Measurements from ENCODE around the gene SNX4.

DNA sequence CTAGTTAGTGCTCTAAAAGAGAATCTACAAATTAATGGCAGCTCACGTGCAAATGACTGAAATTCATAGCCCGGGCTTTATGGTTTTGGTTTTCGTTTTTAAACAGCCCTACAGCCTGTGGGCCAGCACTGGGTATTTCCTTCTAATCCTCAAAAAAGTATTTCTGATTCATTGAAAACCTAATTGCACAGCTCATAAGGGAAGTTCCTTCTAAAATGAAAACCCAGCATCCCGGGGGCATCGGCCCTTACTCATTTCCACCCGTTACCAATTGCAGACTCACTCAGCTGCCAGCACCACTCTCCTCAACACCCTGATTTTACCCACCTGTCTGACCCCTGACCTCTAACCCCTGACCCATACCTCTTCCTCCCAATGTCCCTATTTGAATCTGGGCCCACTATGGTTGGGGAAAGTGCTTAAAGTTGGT is 85.4 kb downstream of the SNX4 start:
- TF ChIP-seq TEAD4 (IDR thresholded peaks at IDR 0.05; ENCODE audit: low read depth, low read length) (no peak), RAD21 (IDR thresholded peaks at IDR 0.05 in 1 of 2, conservative IDR thresholded peaks at IDR 0.05 in 1 of 2; ENCODE audit: low read depth in 2 of 2, low read length in 2 of 2) (no peak), POLR2A (IDR thresholded peaks at IDR 0.05; ENCODE audit: control extremely low read depth in 1 of 2, low read depth in 2 of 2, low read length in 2 of 2) (no peak), RFX5 (IDR thresholded peaks at IDR 0.05; ENCODE audit: borderline replicate concordance, low read depth, low read length) (no peak)
- TF ChIP-seq, protein P1, sequence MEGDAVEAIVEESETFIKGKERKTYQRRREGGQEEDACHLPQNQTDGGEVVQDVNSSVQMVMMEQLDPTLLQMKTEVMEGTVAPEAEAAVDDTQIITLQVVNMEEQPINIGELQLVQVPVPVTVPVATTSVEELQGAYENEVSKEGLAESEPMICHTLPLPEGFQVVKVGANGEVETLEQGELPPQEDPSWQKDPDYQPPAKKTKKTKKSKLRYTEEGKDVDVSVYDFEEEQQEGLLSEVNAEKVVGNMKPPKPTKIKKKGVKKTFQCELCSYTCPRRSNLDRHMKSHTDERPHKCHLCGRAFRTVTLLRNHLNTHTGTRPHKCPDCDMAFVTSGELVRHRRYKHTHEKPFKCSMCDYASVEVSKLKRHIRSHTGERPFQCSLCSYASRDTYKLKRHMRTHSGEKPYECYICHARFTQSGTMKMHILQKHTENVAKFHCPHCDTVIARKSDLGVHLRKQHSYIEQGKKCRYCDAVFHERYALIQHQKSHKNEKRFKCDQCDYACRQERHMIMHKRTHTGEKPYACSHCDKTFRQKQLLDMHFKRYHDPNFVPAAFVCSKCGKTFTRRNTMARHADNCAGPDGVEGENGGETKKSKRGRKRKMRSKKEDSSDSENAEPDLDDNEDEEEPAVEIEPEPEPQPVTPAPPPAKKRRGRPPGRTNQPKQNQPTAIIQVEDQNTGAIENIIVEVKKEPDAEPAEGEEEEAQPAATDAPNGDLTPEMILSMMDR (IDR thresholded peaks at IDR 0.05; ENCODE audit: control extremely low read depth in 1 of 3, insufficient read depth in 1 of 3, low read depth in 1 of 3, low read length in 3 of 3), result no peak
